ENCODE results near the gene ERMAP.
A peak's percentile ranks its signal among the peaks of the same experiment; 100 is the strongest.

ERMAP gene

GRCh38 chr1:42847721-42848460 is 31.0 kb downstream of the ERMAP start:
- Histone ChIP-seq H3K4me1 (no peaks in the 10 kb centered on the region), H3K4me3 (ENCODE audit: low read depth, low read length) (peak overlapping the region; percentile 84), H3K27me3 (no peaks in the 10 kb centered on the region), H3K36me3 (no peaks in the 10 kb centered on the region; the same call in 1 of the 2 replicates), H3K9me3 (no peaks in the 10 kb centered on the region)
- no peak for TF ChIP-seq CTCF (IDR thresholded peaks at IDR 0.05; ENCODE audit: low read depth, low read length)
- no peak for DNase-seq

GRCh38 chr1:42848823-42849537 is 32.1 kb downstream of the ERMAP start:
- no peak for TF ChIP-seq CTCF (IDR thresholded peaks at IDR 0.05; ENCODE audit: low read depth, low read length)
- no peaks in the 10 kb centered on the region for H3K9me3 ChIP-seq
- H3K27me3 ChIP-seq = no peaks in the 10 kb centered on the region
- DNase-seq = no peak
- no peaks in the 10 kb centered on the region for H3K4me1 ChIP-seq
- no peaks in the 10 kb centered on the region; the same call in 1 of the 2 replicates for H3K36me3 ChIP-seq
- H3K4me3 ChIP-seq (ENCODE audit: low read depth, low read length) = no peak overlapping the region

GRCh38 chr1:42849944-42850343 is 33.0 kb downstream of the ERMAP start:
- TF ChIP-seq CTCF (IDR thresholded peaks at IDR 0.05; ENCODE audit: low read depth, low read length) = no peak
- H3K4me1 ChIP-seq = no peaks in the 10 kb centered on the region

GRCh38 chr1:42851420-42851819 is 34.5 kb downstream of the ERMAP start:
- TF ChIP-seq CTCF (IDR thresholded peaks at IDR 0.05; ENCODE audit: low read depth, low read length) = no peak
- no peaks in the 10 kb centered on the region for H3K9me3 ChIP-seq
- H3K36me3 ChIP-seq = no peaks in the 10 kb centered on the region; the same call in 1 of the 2 replicates
- no peak overlapping the region for H3K4me3 ChIP-seq (ENCODE audit: low read depth, low read length)
- no peak for DNase-seq
- H3K27me3 ChIP-seq = no peaks in the 10 kb centered on the region
- no peaks in the 10 kb centered on the region for H3K4me1 ChIP-seq

More at GRCh38 chr1:42849944-42850343, 33.0 kb downstream of the ERMAP start:
- H3K4me3 ChIP-seq (ENCODE audit: low read depth, low read length) = no peak overlapping the region
- H3K36me3 ChIP-seq = no peaks in the 10 kb centered on the region; the same call in 1 of the 2 replicates
- no peaks in the 10 kb centered on the region for H3K27me3 ChIP-seq
- DNase-seq = no peak
- no peaks in the 10 kb centered on the region for H3K9me3 ChIP-seq

- Histone ChIP-seq H3K4me3 (ENCODE audit: low read depth, low read length) (no peak overlapping the region), H3K4me1 (no peaks in the 10 kb centered on the region), H3K36me3 (no peaks in the 10 kb centered on the region; the same call in 1 of the 2 replicates), H3K9me3 (no peaks in the 10 kb centered on the region), H3K27me3 (no peaks in the 10 kb centered on the region)
- DNase-seq = no peak
- no peak for TF ChIP-seq CTCF (IDR thresholded peaks at IDR 0.05; ENCODE audit: low read depth, low read length)
These were observed 35.2 kb downstream of the ERMAP start for GRCh38 chr1:42851960-42852607.

All from BE2C (cell line).